CD14-positive monocyte (primary cell): Measurements from ENCODE around the gene MAMSTR. TPM values are rescaled to one million over a fixed set of nuclear protein-coding genes. Genes with fewer than 3 reads are reported as not detected.

Source experiments
- DNase-seq, 3 donors: peaks; one replicate each; pipeline ENCODE4 v3.0.0-alpha.2; 2011 to 2022
- H2AFZ ChIP-seq: 2 replicates; pipeline ENCODE4 v1.6.0; 2012; ENCODE audit warnings: mild to moderate bottlenecking, low read depth, low read length, inconsistent platforms; ENCODE audit not compliant: insufficient read depth, poor library complexity, severe bottlenecking
- H3K27ac ChIP-seq, 2 donors: 1 replicate in 1 of 2; 2 replicates in 1 of 2; pipeline ENCODE4 v1.5.1; 2012 to 2013; ENCODE audit warnings: low read length in 2 of 2, control low read depth in 1 of 2, inconsistent platforms in 1 of 2, low read depth in 1 of 2, mild to moderate bottlenecking in 1 of 2
- H3K27me3 ChIP-seq, 2 donors: one replicate each; pipeline versions ENCODE4 v1.6.0 to v1.6.1; 2011 to 2013; ENCODE audit warnings: low read length in 2 of 2; ENCODE audit not compliant: control insufficient read depth in 2 of 2, insufficient read depth in 2 of 2
- H3K36me3 ChIP-seq, 2 donors: replicated peaks in 1 of 2; 1 replicate in 1 of 2; 2 replicates in 1 of 2; pipeline versions ENCODE4 v1.5.1 to v1.6.1; 2012 to 2013; ENCODE audit warnings: low read length in 2 of 2, control low read depth in 1 of 2, inconsistent platforms in 1 of 2, mild to moderate bottlenecking in 1 of 2; ENCODE audit not compliant: insufficient read depth in 2 of 2, control insufficient read depth in 1 of 2
- H3K4me1 ChIP-seq, 2 donors: 1 replicate in 1 of 2; 2 replicates in 1 of 2; pipeline versions ENCODE4 v1.5.1 to v1.6.1; 2012 to 2013; ENCODE audit warnings: low read length in 2 of 2, control low read depth in 1 of 2, inconsistent platforms in 1 of 2, mild to moderate bottlenecking in 1 of 2, moderate library complexity in 1 of 2; ENCODE audit not compliant: insufficient read depth in 2 of 2, control insufficient read depth in 1 of 2
- H3K4me2 ChIP-seq: replicated peaks from 2 replicates; pipeline ENCODE3; 2012; ENCODE audit warnings: low read length, moderate library complexity, mild to moderate bottlenecking; ENCODE audit not compliant: poor library complexity, severe bottlenecking; ENCODE audit errors: extremely low read depth
- H3K4me3 ChIP-seq, 3 experiments: fragments of 200-600 bp in 1 of 3; sonication (generic) in 1 of 3; replicated peaks in 1 of 3; 1 replicate in 2 of 3; 2 replicates in 1 of 3; pipeline ENCODE4 v1.5.1; 2011 to 2013; ENCODE audit warnings: low read length in 3 of 3, mild to moderate bottlenecking in 3 of 3, control low read depth in 2 of 3, low read depth in 2 of 3, inconsistent platforms in 1 of 3, moderate library complexity in 1 of 3
- H3K79me2 ChIP-seq: 2 replicates; pipeline ENCODE4 v1.6.0; 2012; ENCODE audit warnings: mild to moderate bottlenecking, control low read depth, inconsistent platforms, low read length, moderate library complexity; ENCODE audit not compliant: insufficient read depth
- H3K9ac ChIP-seq: 2 replicates; pipeline ENCODE4 v1.6.0; 2017; ENCODE audit warnings: low read length, mild to moderate bottlenecking; ENCODE audit not compliant: insufficient read depth, poor library complexity, severe bottlenecking
- H3K9me3 ChIP-seq, 2 donors: replicated peaks in 1 of 2; 1 replicate in 1 of 2; 2 replicates in 1 of 2; pipeline versions ENCODE4 v1.5.1 to v1.6.1; 2012 to 2013; ENCODE audit warnings: low read length in 2 of 2, control low read depth in 1 of 2; ENCODE audit not compliant: control insufficient read depth in 1 of 2, insufficient read depth in 1 of 2
- H4K20me1 ChIP-seq: 2 replicates; pipeline ENCODE4 v1.6.0; 2012; ENCODE audit warnings: mild to moderate bottlenecking, low read length, control low read depth, moderate library complexity; ENCODE audit not compliant: insufficient read depth
- H3K27ac Mint-ChIP-seq, 7 donors: one replicate each; pipeline ENCODE4 v1.8.0; 2020; ENCODE audit warnings: mild to moderate bottlenecking in 7 of 7, mixed read lengths in 7 of 7, moderate library complexity in 6 of 7, inconsistent platforms in 2 of 7
- H3K27me3 Mint-ChIP-seq, 3 donors: one replicate each; pipeline ENCODE4 v1.8.0; 2021 to 2022; ENCODE audit warnings: low read depth in 3 of 3, mild to moderate bottlenecking in 3 of 3, mixed read lengths in 3 of 3, moderate library complexity in 3 of 3, inconsistent platforms in 1 of 3
- H3K36me3 Mint-ChIP-seq, 2 donors: one replicate each; pipeline ENCODE4 v1.8.0; 2020; ENCODE audit warnings: mixed read lengths in 2 of 2, inconsistent platforms in 1 of 2, mild to moderate bottlenecking in 1 of 2
- H3K4me1 Mint-ChIP-seq: one replicate; pipeline ENCODE4 v1.8.0; 2020; ENCODE audit warnings: mild to moderate bottlenecking, mixed read lengths
- H3K4me3 Mint-ChIP-seq, 2 donors: one replicate each; pipeline ENCODE4 v1.8.0; 2020; ENCODE audit warnings: mild to moderate bottlenecking in 2 of 2, mixed read lengths in 2 of 2, moderate library complexity in 1 of 2
- H3K9me3 Mint-ChIP-seq, 7 donors: one replicate each; pipeline ENCODE4 v1.8.0; 2020 to 2022; ENCODE audit warnings: mixed read lengths in 7 of 7, mild to moderate bottlenecking in 6 of 7, moderate library complexity in 6 of 7, inconsistent platforms in 2 of 7
- CTCF ChIP-seq: fragments of 200-600 bp; IDR thresholded peaks from one replicate; pipeline ENCODE4 v1.8.0; 2022; ENCODE audit warnings: antibody characterized with exemption, mild to moderate bottlenecking
- WGBS: methylation state at CpG from one replicate; pipeline ENCODE4 v1.1.5; 2013; ENCODE audit warnings: missing lambda C conversion rate; ENCODE audit not compliant: insufficient coverage; 5-methylcytosine and 5-hydroxymethylcytosine counted together
- intact Hi-C, 2 donors: fragments of 100-400 bp; cut with micrococcal nuclease; formaldehyde crosslinking; loops; one replicate each; pipeline versions ENCODE4 v1.15.0 to v1.15.1; 2023
- polyA plus RNA-seq, 3 donors: library from polyadenylated mRNA; depleted of rRNA in 1 of 3; unstranded in 2 of 3; stranded (reverse) in 1 of 3; fragments of 300-500 nt in 2 of 3; fragments of >200 nt in 1 of 3; fragmentation: Illumina TruSeq in 2 of 3; gene quantifications; 1 replicate in 2 of 3; 2 replicates in 1 of 3; pipeline ENCODE4 v1.2.3, GENCODE V29; 2012 to 2021

MAMSTR gene
- polyA plus RNA-seq, 3 donors = 0.07 TPM; not detected in 2

GRCh38 chr19:48714759-48715675, 4.5 kb downstream of the MAMSTR start:
- peak overlapping the region; percentile 80 for H2AFZ ChIP-seq
- H3K4me1 ChIP-seq = peaks cover 19 to 21% of the 10 kb centered on the region in 2 donors
- H3K79me2 ChIP-seq = no peaks in the 10 kb centered on the region
- Mint-ChIP-seq H3K27ac (peak overlapping the region; percentile 71 to 93 (median 82)), H3K4me1 (peaks cover 14% of the 10 kb centered on the region), H3K36me3 (no peaks in the 10 kb centered on the region), H3K9me3 (peaks cover 0 to 14% (median 4%) of the 10 kb centered on the region in 7 donors), H3K4me3 (peak overlapping the region; percentile 77 to 80), H3K27me3 (peaks cover 6 to 11% (median 6%) of the 10 kb centered on the region in 3 donors)
- H3K4me3 ChIP-seq = peak overlapping the region; percentile 40 to 86 (median 43)
- intact Hi-C loops = loop anchor here in 1 of 2 donors (10.0 kb wide), 1 partner anchor 70 kb away; the partner anchor contains the start of gene CA11
- WGBS = 68% methylated on average over 20 of the region's 26 CpGs
- H3K9me3 ChIP-seq = peaks cover 0 to 9% of the 10 kb centered on the region in 2 donors
- TF ChIP-seq CTCF = no peak
- no peaks in the 10 kb centered on the region for H3K36me3 ChIP-seq
- H3K27ac ChIP-seq = peak overlapping the region; percentile 46 to 63
- peak overlapping the region; percentile 86 for H3K4me2 ChIP-seq
- H3K9ac ChIP-seq = peak overlapping the region; percentile 37
- no peak for DNase-seq
- peaks cover 0 to 2% of the 10 kb centered on the region in 2 donors for H3K27me3 ChIP-seq
- H4K20me1 ChIP-seq = no peaks in the 10 kb centered on the region

- Mint-ChIP-seq H3K4me1 (peaks cover 14% of the 10 kb centered on the region), H3K27me3 (peaks cover 6 to 11% (median 6%) of the 10 kb centered on the region in 3 donors), H3K9me3 (peaks cover 0 to 14% (median 4%) of the 10 kb centered on the region in 7 donors), H3K36me3 (no peaks in the 10 kb centered on the region), H3K27ac (peak overlapping the region; percentile 71 to 93 (median 86)), H3K4me3 (peak overlapping the region; percentile 79 to 80)
- Histone ChIP-seq H3K27ac (peak overlapping the region; percentile 46 to 63), H3K9me3 (peaks cover 0 to 9% of the 10 kb centered on the region in 2 donors), H3K9ac (peak overlapping the region; percentile 37), H3K79me2 (no peaks in the 10 kb centered on the region), H3K4me1 (peaks cover 19 to 21% of the 10 kb centered on the region in 2 donors), H4K20me1 (no peaks in the 10 kb centered on the region), H3K27me3 (peaks cover 0 to 2% of the 10 kb centered on the region in 2 donors), H3K36me3 (no peaks in the 10 kb centered on the region), H3K4me3 (peak overlapping the region; percentile 42 to 86 (median 67)), H3K4me2 (peak overlapping the region; percentile 86), H2AFZ (peak overlapping the region; percentile 99)
- under 1% methylated on average over 66 of the region's 67 CpGs for WGBS
- DNase-seq = peak; percentile 97 to 99 (median 98)
- intact Hi-C loops = loop anchor here in 1 of 2 donors (10.0 kb wide), 1 partner anchor 69 kb away; the partner anchor contains the start of gene CA11
- no peak for TF ChIP-seq CTCF
Measured at GRCh38 chr19:48713864-48714755, 5.4 kb downstream of the MAMSTR start.
